HG03442 (cell line): ENCODE measurements around the gene RLBP1.
"Not testable (repeated sequence)": the region's sequence is repeated elsewhere in the genome, so short reads cannot be mapped to it uniquely, and the experiment has no call there.

Experiments used
- ATAC-seq: cut with Tn5 transposase; IDR thresholded peaks from one replicate; pipeline ENCODE4 v1.9.1; 2021; ENCODE audit warnings: mild to moderate bottlenecking, moderate library complexity; ENCODE audit not compliant: unreplicated experiment

Gene RLBP1

DNA sequence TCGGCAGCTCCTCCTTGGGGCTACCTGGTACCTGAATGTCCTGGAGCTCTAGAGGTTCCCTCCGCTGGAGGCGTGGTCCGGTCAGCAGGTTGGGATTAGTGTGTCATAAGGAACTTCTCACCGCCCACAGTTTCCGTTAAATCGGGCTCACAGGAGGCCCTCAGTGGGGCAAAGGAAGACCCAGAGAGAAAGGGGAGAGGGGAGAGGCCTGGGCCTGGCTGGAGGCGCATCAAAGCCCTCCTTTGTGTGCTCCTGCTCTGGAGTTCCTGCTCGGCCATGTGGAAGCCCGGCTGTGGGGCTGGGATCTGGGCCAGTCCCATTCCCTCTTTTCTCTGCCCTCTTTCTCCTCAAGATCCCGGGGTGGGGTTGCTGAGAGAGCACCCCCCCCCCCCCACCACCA, at the start of gene RLBP1:
Gene RLBP1, minus strand, starts transcription at position 37 of the 400 bp plus-strand sequence. CDS start 2,604 bp downstream, outside the sequence.
- ATAC-seq: no peak

DNA sequence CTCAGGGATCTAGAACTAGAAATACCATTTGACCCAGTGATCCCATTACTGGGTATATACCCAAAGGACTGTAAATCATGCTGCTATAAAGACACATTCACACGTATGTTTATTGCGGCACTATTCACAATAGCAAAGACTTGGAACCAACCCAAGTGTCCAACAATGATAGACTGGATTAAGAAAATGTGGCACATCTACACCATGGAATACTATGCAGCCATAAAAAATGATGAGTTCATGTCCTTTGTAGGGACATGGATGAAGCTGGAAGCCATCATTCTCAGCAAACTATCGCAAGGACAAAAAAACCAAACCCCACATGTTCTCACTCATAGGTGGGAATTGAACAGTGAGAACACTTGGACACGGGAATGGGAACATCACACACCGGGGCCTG, 28.8 kb upstream of the RLBP1 start:
- not testable (repeated sequence) for ATAC-seq

DNA sequence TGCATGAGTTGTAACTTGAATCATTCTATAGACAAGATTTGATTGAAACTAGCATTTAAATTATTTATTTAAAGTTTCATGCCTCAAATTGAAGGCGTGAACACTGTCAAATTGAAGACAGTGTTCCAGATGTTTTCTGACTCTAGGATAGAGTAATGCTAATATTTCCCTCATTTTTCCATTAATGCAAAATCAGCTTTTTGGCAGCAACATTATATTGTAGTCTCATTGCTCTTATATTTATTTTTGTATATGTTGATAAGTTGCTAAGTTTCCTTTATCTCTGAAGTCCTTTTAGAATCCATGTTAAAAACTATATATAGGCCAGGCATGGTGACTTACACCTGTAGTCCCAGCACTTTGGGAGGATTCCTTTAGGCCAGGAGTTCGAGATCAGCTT, 27.2 kb upstream of the RLBP1 start:
- no peak for ATAC-seq

DNA sequence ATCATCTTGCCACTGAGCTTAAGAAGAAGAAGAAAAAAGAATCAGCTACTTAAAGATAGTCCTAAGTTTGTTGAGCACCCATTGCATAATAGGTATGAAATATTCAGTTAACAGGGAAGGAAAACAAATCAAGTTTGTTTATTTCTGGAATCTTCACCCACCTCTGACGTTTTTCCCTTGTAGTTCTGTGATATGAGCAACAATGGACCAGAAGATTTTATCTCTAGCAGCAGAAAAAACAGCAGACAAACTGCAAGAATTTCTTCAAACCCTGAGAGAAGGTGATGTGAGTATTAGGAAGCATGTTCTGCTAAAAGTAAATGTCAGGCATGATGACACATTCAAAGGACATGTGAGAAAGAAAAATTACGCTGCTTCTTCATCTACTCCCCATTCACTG, 26.1 kb upstream of the RLBP1 start:
- no peak for ATAC-seq

DNA sequence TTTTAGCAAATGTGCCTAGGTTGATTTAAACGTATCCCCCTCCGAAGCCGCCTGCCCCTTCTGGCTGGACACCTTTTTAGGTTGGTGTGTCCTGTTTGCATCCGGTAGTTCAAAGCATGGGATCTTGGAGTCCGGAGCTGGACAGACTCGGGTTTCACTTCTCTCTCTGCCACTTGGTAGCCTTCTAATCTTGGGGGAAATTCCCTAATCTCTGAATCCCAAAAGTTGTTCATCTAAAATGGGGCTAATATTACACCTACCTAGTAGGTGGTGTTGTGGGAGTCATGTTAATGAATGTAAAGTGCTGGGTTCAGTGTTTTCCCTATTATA, 23.2 kb upstream of the RLBP1 start:
- ATAC-seq: peak; percentile 13

DNA sequence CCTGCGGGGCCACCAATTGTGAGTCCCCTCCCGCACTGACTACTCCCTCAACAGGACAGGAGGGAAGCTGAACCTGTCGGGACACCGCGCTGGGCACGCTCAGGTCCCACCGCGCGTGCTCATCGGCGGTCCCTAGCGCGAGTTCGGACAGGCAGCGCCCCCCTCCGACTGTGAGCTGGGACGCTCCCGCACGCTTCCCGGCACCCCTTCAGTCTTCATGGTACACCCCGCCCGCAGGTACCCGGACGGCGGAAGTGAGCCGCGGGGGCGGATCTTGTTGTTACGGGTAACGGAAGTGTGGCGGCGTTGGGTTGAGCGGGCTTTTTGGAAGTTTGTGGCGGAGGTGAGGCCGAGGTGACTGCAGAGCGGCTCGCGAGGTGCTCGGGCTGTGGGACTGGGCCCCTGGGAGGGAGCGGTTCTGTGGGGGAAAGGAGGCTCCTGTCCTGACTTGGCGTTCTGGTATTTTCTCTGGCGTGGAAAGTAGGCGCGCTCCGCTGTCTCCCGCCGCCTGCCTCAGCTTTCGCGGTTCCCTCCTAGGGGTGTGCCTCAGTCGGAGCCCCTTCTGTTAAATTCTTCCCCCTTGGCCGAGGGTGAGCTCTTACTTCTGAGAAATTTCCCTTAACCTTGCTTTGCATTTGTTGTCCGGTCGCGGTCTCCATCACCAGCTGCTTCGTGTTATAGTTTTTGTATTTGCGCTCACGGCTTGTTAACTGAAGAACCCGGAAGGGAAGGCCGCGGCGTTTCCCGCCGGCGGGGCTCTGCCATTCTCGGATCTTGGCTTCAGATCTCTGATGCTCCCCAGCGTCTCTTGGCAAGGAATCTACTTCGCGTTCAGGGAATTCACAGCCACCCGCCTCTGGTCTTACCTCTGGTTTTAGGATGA, 22.6 kb upstream of the RLBP1 start, which contains the start of gene FANCI:
Gene FANCI, plus strand, starts transcription at position 289 of the 883 bp plus-strand sequence. CDS start 3,669 bp downstream, outside the sequence.
- ATAC-seq: peak; percentile 91

DNA sequence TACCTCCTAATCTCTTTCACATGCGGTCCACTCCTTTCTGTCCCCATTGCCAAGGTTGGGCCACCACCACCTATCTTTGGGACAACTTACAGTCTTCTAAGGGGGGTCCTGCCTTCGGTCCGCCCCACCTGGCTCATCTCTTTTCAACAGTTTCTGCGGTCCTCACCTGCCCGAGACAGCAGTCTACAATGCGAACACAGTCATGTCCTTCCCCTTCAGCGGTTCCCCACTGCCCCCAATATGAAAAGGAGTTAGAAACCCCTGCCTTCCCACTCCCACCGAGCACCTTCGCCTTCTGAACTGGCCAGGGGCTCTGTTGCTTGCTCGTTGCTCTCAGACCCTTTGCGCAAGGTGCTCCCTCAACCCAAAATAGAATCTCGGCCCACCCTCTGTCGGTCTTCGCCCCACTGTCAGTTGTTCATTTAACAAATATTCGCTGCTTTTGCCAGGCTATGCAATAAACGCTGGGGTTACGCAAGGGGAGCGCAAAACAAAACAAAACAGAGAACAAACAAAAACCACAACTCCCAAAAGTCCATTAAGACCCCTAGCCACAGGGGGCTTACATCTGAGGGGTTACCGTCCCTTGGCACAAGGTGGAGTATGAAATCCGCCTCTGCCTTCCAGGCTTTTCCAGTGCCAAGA, 21.8 kb upstream of the RLBP1 start:
- no peak for ATAC-seq

DNA sequence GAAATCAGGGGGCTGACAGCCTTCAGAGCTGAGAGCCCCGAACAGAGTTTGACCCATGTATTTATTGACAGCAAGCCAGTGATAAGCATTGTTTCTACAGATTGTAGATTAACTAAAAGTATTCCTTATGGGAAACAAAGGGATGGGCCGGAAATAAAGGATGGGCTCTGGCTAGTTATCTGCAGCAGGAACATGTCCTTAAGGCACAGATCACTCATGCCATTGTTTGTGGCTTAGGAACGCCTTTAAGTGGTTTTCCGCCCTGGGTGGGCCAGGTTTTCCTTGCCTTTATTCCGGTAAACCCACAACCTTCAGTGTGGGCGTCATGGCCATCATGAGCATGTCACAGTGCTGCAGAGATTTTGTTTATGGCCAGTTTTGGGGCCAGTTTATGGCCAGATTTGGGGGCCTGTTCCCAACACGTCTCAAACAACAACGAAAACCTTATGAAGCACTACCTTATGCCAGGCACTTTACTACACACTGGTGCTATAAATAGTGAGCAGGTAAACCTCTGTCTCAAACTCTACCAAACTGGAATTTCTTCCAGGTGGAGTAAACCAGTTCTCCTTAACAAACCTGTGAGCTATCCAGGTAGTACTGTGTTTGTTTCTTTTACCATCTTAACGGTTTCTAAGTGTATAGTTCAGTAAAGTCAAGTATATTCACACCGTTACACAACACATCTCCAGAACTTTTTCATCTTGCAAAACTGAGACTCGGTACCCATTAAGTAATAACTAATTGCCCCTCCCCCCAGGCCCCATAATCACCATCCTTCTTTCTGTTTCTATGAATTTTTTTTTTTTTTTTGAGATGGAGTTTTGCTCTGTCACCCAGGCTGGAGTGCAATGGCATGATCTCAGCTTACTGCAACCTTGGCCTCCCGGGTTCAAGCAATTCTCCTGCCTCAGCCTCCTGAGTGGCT, 18.8 kb upstream of the RLBP1 start:
- not testable (repeated sequence) for ATAC-seq

DNA sequence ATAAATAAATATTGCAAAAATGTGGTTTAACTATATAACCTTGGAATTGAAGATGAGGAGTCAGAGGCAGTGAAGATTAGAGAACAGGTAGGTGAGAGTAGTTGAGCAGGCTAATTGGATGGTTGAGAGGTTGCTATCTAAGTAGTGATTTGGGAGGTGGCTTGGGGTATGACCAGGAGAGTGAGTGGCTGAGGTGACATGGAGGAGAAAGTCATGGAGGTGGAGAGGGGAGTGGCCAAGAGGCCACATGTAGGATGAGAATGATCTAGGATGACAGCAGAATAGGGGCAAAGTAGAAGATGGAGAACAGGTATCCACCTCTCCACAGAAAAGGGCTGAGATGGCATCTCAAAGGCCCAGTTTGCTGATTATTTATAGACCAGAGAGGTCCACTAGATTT, 10.5 kb upstream of the RLBP1 start:
- ATAC-seq: no peak

DNA sequence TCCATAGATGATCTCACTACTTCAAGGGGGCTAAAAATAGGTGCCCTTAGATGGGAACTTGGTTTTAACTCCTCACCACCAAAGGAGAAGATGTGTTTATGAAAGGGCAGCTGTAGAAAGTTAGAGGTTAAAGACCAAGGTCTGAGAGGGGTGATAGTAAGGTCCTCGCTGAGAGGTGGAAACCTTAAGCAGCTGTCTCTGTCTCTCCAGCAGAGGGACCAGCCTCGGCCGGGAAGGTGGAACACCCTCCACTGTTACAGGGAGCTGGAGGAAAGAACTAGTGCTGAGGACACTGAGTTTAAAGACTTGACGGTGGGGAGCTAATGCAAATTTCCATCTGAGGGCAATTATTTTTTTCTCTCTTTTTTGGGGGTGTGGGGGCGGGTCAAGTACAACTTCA, 8.9 kb upstream of the RLBP1 start:
- no peak for ATAC-seq

DNA sequence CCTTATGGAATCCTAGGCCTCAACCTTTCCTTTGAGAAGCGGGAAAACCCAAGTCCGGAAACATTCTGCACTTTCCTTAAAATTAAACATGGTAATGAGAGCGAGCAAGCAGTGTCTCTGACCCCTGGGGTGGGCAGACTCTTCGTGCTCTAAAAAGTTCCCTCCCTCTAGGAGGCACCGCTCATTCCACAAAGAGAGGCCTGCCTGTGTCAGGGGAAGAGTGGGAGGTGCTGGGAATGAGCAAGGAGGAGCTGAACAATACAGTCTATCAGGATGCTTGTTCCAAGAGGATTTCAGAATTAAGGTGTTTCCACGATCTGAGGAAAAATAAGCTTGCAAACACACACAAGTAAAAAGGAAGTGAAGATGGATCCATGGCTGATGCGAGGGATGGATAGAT, 6.0 kb upstream of the RLBP1 start:
- ATAC-seq: no peak

DNA sequence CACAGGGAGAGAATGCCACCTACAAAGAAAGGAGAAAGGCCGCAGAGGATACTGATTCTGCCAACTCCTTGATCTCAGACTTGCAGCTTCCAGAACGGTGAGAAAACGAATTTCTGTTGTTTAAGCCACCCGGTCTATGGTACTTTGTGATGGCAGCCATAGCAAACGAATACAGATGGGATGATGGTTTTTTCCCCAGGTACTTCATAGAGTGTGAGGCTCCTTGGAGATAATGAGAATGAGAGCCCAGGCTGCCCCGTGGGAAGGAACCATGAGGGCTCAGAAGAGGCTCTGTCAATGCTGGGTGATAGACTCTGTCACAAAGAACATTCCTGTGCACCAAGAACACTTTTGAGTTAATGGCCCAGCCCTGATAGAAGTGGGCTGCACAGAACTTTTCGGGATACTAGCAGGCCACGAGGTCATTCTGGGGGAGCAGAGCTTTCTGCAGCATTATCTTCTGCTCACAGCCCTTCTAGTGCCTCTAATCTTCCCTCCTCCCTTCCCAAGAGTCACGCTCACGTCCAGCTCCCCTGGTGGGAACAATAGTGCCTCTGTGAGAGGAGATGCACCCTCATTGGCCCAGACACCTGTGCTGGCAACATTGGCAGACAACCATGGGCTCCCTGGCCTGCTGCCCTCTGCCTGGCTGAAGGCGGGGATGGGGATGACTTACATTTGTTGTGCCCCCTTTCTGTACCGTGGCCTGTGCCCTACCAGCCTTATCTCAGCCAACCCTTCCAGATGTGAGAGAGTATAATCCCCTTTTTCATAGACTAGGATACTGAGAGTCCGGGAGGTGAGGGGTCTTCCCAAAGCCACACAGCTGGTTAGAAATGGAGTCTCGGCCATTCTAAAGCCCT, 5.2 kb upstream of the RLBP1 start:
- no peak for ATAC-seq

DNA sequence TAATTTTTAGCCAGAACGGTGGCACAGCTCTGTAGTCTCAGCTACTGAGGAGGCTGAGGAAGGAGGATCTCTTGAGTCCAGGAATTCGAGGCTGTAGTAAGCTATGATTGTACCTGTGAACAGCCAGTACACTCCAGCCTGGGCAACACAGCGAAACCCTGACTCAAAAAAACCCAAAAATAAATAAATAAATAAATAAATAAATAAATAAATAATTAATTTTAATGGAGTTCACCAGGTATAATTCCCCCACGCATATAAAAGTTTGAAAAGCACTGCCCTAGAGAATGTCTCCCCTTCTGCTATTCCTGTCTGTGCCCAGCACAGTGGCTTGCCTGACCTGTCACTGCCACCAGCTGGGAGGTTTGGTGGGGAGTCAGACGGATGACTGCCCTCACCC, 4.2 kb upstream of the RLBP1 start:
- ATAC-seq: no peak

DNA sequence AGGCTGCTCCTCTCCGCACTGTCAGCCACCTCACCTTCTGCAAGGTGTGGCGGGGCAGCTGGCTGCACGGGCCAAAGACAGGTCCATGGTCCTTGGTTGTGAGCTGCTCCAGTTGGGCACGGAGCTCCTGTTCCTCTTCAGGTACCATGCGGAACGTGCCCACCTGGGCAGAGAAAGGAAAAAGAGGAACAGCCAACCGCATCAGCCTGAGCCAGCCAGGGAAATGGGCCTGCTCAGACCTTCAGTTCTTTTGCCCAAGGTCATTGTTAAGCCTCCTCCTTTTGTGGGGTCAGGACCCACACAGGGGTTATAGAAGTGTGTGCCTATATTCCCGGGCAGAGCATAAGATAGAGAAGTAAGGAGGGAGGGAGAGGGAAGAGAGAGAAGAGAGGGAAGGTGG, 2.8 kb downstream of the RLBP1 start:
- ATAC-seq: no peak

DNA sequence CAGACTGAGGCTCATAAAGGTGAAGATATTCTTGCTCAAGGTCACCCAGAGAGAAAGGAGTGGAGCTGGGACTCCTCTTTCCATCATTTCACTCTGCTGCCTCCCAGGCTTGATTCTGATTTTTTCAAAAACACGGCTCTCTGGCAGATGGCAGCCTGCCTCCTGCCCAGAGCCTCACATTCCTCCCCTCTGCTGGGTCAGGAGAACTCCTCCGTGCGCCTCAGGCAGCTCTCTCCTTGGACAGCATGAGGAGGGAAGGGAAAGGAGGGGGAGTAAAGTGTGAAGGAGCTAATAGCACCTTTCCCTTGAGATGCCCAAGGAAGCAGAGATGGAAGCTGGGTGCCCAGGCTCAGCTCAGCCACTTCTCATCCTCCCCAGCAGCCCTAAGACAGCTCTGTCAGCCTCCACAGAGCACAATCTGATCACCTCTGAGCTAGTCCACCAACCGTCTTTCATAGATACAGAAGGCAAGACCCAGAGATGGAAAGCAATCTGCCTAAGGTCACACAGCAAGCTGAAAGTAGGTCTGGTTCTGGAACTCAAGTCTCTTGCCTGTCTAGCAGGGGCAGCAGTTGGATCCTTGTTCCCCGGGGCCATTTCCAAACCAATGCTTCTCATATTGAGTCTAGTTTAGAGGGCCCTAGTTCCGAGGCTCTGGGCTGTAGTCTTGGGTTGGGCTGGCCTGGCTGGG, 3.5 kb downstream of the RLBP1 start:
- ATAC-seq: no peak

DNA sequence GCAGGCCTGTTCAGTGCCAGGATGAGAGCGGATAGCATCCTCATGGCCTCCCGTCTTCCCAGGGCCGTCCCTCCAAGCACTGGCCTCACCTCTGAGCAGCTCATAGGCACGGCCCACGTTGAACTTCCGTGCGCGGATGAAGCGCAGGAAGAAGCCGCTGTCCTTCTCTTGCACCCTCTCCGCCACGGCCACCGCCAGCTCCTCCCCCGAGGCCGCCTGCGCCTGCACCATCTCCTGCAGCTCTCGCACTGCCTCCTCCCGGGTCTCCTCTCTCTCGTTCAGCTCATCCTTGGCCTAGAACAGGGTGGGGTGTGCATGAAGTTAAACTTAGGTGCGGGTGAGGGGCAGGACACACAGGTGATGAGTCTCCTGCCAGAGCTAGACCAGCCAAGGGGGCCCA, 4.3 kb downstream of the RLBP1 start:
- no peak for ATAC-seq

DNA sequence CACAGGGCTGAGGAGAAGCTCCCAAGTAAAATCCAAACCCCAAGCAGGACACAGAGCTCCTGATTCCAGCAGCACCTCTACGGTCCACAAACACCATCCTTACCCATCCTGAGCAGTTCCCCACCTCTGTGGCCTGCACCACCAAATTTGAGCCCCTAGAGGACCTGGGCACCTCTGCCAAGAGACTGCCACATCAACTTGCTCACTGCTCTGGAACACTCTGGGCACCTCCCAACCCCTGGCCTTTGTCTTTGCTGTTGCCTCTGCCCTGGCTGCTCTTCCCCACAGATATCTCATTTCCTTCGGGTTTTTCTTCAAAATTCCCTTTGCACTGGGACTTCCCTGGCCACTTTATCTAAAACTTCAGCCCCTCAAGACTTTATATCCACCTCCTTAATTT, 5.8 kb downstream of the RLBP1 start:
- ATAC-seq: no peak

DNA sequence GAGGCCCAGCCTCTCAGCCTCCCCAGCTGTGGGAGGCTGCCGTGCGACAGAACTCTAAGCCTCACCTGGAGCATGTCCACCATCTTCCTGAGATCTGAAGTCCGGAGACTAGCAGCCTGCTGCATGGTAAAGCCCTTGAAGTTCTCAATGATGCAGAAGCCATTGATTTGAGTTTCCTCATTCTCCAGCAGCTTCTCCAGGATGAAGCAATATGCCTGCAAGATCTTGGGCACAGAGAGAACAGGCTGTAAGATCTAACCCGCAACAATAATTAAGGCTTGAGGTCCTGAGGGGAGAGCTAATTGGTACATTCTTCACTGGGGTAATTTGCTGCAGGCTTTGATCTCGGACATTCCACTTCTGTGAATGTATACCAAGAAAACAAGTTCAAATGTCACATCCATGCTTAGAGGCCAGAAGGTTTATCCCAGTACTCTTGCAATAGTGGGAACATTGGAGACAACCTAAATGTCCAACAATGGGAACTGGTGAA, 9.7 kb downstream of the RLBP1 start:
- ATAC-seq: no peak

DNA sequence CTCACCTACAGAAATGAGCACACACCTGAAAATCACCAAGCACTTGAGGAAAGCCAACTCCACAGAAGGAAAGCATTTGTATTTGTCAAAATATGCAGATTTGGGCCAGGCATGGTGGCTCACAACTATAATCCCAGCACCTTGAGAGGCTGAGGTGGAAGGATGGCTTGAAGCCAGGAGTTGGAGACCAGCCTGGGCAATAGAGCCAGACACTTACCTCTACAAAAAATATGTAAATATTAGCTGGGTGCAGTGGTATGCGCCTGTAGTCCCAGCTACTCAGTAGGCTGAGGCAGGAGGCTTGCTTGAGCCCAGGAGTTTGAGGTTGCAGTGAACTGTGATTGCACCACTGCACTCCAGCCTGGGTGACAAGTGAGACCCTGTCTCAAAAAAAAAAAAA, 12.3 kb downstream of the RLBP1 start:
- ATAC-seq: no peak

DNA sequence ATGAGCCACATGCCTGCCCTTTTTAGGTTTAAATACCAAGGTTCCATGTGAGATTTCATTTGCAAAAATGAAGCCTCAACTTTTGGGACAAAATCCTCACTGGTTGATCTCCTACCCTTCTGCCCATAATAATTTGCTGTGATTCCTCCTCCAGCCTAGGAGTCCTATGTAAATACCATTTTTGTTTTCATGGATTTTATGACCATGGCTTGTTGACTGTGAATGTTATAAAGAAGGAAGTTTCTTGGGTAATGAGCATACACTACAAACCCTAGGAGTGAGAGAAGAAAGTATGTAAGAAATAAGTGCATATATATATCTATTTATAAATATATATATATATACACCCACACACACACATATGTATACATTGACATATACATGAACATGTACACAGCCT, 13.1 kb downstream of the RLBP1 start:
- ATAC-seq: no peak
